Measurements from ENCODE around the gene MEDAG.

MEDAG gene

GRCh38 chr13:30957258-30957943 is 51.3 kb downstream of the MEDAG start:
- no peak for DNase-seq (ENCODE audit: low spot score)

- no peak for DNase-seq (ENCODE audit: low spot score)
These were observed 53.6 kb downstream of the MEDAG start for GRCh38 chr13:30959678-30960077.

GRCh38 chr13:30963791-30964190 is 57.7 kb downstream of the MEDAG start:
- no peak for DNase-seq (ENCODE audit: low spot score)

- DNase-seq (ENCODE audit: low spot score), result no peak
These were observed 59.3 kb downstream of the MEDAG start for GRCh38 chr13:30965380-30965779.

- no peak for DNase-seq (ENCODE audit: low spot score)
These were observed 60.0 kb downstream of the MEDAG start for GRCh38 chr13:30966101-30966500.

GRCh38 chr13:30968846-30969245 is 62.8 kb downstream of the MEDAG start:
- DNase-seq (ENCODE audit: low spot score), result no peak

GRCh38 chr13:30971575-30971974 is 65.5 kb downstream of the MEDAG start:
- no peak for DNase-seq (ENCODE audit: low spot score)

GRCh38 chr13:30972888-30973377 is 66.9 kb downstream of the MEDAG start:
- no peak for DNase-seq (ENCODE audit: low spot score)

GRCh38 chr13:30974350-30974749 is 68.3 kb downstream of the MEDAG start:
- DNase-seq (ENCODE audit: low spot score), result no peak
